Islet precursor cell (in vitro differentiated cells): Measurements from ENCODE around the gene FCER1G.
"Not testable (repeated sequence)": the region's sequence is repeated elsewhere in the genome, so short reads cannot be mapped to it uniquely, and the experiment has no call there.

Experiments
- DNase-seq: peaks from one replicate; pipeline ENCODE4 v3.0.0-alpha.2; 2018

FCER1G gene

GRCh38 chr1:161235957-161236775 lies 21.1 kb downstream of the FCER1G start:
- no peak for DNase-seq

GRCh38 chr1:161238039-161238473 lies 23.0 kb downstream of the FCER1G start, which contains the start of gene NR1I3:
TSS of gene NR1I3 (minus strand) at chr1:161238203. CDS start at chr1:161236565, 1,638 bp downstream.
- no peak for DNase-seq

GRCh38 chr1:161241682-161242081 lies 26.6 kb downstream of the FCER1G start:
- no peak for DNase-seq

DNA sequence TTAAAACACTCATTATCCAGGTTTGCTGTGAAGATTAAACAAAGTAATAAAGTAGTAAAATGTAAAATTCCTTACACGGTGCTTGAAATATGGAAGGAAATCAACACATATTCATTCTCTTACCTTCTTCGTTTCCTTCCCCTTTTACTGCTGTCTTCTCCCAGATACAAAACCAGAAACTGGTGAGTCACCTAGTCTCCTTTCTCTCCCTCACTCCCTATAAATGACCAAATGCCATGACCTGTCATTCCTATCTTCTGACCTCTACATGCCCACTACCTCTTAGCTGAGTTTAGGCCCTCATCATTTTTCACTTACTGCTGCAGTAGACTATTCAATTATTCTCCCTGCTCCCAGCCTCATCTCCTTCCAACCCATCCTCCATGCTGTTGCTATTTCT lies 27.2 kb downstream of the FCER1G start:
- no peak for DNase-seq

GRCh38 chr1:161244888-161245287 lies 29.8 kb downstream of the FCER1G start:
- DNase-seq = no peak

DNA sequence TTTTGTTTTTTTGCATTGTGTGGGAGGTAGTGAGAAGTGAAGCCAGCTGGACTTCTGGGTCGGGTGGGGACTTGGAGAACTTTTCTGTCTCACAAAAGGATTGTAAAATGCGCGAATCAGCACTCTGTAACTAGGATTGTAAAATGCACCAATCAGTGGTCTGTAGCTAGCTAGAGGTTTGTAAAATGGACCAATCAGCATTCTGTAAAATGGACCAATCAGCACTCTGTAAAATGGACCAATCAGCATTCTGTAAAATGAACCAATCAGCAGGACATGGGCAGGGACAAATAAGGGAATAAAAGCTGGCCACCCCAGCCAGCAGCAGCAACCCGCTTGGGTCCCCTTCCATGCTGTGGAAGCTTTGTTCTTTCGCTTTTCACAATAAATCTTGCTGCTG lies 35.0 kb downstream of the FCER1G start:
- not testable (repeated sequence) for DNase-seq

- DNase-seq = no peak
Observed at GRCh38 chr1:161250829-161251228, 35.7 kb downstream of the FCER1G start.

DNA sequence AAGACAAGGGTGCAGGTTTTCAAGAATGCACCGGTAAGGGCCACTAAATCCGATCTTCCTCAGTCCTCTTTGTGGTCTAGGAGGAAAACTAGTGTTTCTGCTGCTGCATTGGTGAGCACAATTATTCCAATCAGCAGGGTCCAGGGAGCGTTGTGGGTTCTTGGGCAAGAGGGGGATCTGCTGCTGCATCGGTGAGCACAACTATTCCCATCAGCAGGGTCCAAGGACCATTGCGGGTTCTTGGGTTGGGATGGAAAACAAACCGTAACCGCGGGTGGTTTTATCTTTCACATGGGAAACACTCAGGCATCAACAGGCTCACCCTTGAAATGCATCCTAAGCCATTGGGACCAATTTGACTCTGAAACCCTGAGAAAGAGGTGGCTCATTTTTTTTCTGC lies 36.5 kb downstream of the FCER1G start:
- no peak for DNase-seq

DNA sequence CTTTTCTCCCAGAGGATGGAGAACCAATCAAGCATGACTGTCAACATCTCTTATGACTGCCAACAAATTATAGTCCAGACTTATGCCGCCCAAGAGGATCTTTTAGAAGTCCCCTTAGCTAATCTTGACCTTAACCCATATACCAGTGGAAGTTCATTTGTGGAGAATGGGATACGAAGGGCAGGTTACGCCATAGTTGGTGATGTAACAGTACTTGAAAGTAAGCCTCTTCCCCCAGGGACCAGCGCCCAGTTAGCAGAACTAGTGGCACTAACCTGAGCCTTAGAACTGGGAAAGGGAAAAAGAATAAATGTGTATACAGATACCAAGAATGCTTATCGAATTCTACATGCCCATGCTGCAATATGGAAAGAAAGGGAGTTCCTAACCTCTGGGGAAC lies 40.2 kb downstream of the FCER1G start:
- DNase-seq = not testable (repeated sequence)

DNA sequence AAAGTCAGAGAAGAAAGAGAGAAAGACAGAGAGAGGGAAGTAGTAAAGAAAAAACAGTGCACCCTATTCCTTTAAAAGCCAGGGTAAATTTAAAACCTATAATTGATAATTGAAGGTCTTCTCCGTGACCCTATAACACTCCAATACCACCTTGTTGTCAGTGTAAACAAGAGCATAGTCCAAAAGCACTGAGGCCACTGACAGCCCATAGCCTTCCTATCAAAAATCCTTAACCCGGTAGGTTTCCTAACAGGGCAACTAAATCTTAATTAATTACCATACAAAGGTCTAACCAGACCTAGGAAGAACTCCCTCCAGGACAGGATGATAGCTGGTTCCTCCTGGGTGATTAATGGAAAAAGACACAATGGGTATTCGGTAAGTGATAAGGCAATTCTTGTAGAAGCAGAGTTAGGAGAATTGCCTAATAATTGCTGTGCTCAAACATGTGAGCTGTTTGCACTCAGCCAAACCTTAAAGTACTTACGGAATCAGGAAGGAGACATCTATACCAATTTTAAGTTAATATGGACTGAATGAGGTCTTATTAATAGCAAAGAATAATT lies 40.9 kb downstream of the FCER1G start:
- DNase-seq = not testable (repeated sequence)

DNA sequence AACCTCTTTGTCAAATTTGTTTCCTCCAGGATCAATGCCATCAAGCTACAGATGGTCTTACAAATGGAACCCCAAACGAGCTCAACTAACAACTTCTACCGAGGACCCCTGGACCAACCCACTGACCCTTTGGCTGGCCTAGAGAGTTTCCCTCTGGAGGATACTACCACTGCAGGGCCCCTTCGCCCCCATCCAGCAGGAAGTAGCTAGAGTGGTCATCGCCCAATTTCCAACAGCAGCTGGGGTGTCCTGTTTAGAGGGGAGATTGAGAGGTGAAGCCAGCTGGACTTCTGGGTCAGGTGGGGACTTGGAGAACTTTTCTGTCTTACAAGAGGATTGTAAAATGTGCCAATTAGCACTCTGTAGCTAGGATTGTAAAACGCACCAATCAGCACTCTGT lies 42.0 kb downstream of the FCER1G start:
- not testable (repeated sequence) for DNase-seq

DNA sequence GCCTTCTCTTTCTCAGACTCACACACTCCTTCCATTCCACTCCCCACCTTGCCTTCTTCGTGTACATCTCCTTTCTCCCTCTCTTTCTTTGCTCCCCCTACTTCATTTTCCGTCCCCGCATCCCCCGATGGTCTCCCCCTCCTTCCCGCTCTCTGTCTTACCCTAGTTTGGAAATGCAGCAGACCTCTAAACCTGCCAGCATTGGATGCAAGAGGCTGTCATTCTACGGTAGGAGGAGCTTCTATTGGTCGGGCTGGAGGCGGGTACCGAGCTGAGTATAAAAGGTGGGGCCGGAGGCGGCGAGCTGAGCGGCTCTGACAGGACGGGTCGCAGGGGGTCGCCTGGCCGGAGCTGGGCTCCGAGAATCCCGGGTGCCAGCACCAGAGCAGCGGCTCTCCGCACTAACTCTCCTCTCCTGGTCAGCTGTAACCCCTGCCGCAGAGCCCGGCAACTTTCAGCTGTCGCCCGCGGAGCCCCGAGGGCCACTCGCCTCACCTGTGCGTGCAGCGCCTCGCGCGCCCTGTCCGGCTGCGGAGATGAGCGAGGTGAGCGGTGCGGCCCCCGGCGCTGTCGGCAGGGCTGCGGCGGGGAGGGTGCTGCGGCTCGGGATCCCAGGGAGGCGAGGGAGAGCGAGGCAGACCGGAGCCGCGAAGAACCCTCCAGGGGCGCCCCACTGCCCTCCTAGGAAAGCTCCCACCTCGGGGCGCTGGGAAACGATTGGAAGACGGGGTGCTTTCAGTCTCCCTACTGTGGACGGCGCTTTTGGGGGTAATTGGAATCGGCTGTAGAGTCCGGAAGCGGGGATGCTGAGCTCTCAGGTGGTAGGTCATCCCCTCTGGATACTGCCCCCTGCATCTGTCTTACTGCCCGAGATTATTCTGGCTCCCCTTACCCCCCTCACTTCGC lies 43.6 kb downstream of the FCER1G start, which contains the start of gene PCP4L1:
Gene PCP4L1, plus strand, starts transcription at position 307 of the 906 bp plus-strand sequence. Its CDS starts 230 bp downstream, at position 537.
- peak; percentile 76 for DNase-seq

GRCh38 chr1:161259345-161259702 lies 44.2 kb downstream of the FCER1G start:
- DNase-seq = no peak

DNA sequence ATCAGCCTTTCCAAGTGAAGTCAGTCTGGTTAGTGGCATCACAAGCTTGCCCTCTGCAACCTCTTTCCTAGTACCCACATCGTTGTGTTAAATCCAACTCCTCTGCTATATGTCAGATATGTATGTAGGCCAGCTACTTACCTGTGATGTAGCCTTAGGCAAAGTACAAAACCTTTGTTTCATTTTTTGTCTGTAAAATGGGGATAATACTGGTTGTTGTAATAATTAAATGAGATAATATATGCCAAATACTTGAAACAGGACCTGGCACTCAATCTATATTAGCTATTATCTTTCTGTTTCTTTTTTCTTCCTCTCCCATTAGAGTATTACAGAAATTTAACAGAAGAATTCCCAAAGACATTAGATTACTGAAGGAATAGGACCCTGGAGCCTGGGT lies 44.7 kb downstream of the FCER1G start:
- DNase-seq = no peak

GRCh38 chr1:161260376-161261260 lies 45.5 kb downstream of the FCER1G start:
- DNase-seq = no peak

GRCh38 chr1:161261261-161262235 lies 46.5 kb downstream of the FCER1G start:
- no peak for DNase-seq

DNA sequence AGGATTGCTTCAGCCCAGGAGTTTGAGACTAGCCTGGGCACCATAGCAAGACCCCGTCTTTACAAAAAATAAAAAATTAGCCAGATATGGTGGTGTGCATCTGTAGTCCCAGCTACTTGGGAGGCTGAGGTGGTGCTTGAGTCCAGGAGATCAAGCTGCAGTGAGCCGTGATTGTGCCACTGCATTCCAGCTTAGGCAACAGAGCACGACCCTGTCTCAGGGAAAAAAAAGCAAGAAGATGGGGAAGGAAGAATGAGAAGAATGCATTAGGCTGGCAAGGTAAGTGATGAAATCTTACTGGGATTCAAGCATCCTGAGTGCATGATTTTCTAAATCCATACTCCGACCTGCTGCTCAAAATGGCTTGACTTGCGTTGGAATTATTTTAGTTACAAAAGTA lies 50.2 kb downstream of the FCER1G start:
- peak; percentile 68 for DNase-seq

GRCh38 chr1:161266202-161266601 lies 51.1 kb downstream of the FCER1G start:
- no peak for DNase-seq

GRCh38 chr1:161266836-161267235 lies 51.7 kb downstream of the FCER1G start:
- DNase-seq = no peak

DNA sequence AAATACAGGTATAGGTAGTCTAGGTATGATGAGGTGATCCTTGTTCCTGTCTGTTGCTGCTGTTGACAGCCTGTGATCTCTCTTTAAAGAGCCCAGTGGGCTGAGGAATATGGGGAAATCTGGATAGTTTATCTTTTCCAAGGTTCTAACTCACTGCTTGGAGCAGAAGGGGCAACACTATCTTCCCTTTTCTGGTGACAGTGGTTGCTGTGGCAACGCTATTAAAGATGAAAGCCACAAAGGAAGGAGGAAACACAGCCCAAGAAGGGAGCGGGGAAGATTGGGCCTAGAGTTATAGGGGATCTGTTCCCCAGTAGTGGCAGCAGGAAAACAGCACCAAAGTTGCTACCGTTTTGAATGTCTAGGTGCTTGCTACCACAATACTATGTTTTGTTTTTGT lies 52.2 kb downstream of the FCER1G start:
- DNase-seq = no peak
